ENCODE data around the gene AGRN. TPM values are rescaled to one million over a fixed set of nuclear protein-coding genes. Genes with fewer than 3 reads are reported as not detected.

Gene AGRN
- total and polyA plus RNA-seq, 7 donors: 2.8 to 54.4 (median 6.4) TPM

DNA sequence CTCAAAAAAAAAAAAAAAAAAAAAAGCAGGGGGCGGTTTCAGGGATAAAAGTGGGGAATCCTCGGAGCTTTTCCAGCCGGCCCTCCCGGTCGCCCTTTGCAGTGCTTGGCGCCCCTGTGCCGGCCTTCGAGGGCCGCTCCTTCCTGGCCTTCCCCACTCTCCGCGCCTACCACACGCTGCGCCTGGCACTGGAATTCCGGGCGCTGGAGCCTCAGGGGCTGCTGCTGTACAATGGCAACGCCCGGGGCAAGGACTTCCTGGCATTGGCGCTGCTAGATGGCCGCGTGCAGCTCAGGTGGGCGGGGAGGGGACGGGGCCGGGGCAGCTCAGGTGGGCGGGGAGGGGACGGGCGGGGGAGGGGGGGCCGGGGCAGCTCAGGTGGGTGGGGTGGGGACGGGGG is 28.8 kb downstream of the AGRN start:
- Histone ChIP-seq H3K36me3 (peaks cover 0 to 56% (median 3%) of the 10 kb centered on the region in 4 donors), H3K27me3 (no peaks in the 10 kb centered on the region), H3K4me1 (no peaks in the 10 kb centered on the region), H3K4me3 (no peak overlapping the region), H3K27ac (no peak overlapping the region), H3K9me3 (no peaks in the 10 kb centered on the region)
- WGBS, 2 donors: 51 to 85% methylated on average over 26 to 28 of the region's 28 CpGs
- TF ChIP-seq POLR2A (IDR thresholded peaks at IDR 0.05) (no peak), POLR2AphosphoS5 (IDR thresholded peaks at IDR 0.05) (no peak), EP300 (IDR thresholded peaks at IDR 0.05) (no peak)
- TF ChIP-seq, protein P1, sequence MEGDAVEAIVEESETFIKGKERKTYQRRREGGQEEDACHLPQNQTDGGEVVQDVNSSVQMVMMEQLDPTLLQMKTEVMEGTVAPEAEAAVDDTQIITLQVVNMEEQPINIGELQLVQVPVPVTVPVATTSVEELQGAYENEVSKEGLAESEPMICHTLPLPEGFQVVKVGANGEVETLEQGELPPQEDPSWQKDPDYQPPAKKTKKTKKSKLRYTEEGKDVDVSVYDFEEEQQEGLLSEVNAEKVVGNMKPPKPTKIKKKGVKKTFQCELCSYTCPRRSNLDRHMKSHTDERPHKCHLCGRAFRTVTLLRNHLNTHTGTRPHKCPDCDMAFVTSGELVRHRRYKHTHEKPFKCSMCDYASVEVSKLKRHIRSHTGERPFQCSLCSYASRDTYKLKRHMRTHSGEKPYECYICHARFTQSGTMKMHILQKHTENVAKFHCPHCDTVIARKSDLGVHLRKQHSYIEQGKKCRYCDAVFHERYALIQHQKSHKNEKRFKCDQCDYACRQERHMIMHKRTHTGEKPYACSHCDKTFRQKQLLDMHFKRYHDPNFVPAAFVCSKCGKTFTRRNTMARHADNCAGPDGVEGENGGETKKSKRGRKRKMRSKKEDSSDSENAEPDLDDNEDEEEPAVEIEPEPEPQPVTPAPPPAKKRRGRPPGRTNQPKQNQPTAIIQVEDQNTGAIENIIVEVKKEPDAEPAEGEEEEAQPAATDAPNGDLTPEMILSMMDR (IDR thresholded peaks at IDR 0.05): no peak
- no peak for DNase-seq
- intact Hi-C loops (cut with DNase I): no loop called here

DNA sequence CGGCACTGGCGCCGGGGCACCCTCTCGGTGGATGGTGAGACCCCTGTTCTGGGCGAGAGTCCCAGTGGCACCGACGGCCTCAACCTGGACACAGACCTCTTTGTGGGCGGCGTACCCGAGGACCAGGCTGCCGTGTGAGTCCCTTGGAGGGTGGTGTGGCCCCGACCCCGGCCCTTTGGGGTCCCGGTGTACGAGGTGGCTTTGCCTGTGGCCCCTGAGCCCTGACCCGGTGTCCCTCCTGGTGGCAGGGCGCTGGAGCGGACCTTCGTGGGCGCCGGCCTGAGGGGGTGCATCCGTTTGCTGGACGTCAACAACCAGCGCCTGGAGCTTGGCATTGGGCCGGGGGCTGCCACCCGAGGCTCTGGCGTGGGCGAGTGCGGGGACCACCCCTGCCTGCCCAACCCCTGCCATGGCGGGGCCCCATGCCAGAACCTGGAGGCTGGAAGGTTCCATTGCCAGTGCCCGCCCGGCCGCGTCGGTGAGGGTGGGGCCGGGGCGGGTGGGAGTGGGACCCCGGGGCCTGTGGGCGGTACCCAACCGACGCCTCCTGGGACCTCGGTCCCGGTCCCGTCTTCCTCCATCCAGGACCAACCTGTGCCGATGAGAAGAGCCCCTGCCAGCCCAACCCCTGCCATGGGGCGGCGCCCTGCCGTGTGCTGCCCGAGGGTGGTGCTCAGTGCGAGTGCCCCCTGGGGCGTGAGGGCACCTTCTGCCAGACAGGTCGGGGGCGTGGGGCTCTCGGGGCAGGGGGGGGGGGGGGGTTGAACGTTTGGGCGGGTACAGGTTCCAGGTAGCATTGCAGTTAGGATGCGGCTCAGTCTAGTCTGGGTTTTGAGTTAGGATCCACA is 29.6 kb downstream of the AGRN start:
- no peaks in the 10 kb centered on the region for H3K4me1 ChIP-seq
- H3K9me3 ChIP-seq: no peaks in the 10 kb centered on the region
- H3K27me3 ChIP-seq: no peaks in the 10 kb centered on the region
- intact Hi-C loops (cut with DNase I): no loop called here
- 82 to 93% methylated on average over 57 of the region's 57 CpGs for WGBS, 2 donors
- TF ChIP-seq EP300 (IDR thresholded peaks at IDR 0.05) (no peak), POLR2A (IDR thresholded peaks at IDR 0.05) (no peak), POLR2AphosphoS5 (IDR thresholded peaks at IDR 0.05) (no peak)
- TF ChIP-seq, protein P1 (IDR thresholded peaks at IDR 0.05): no peak
- peaks cover 0 to 60% (median 3%) of the 10 kb centered on the region in 4 donors for H3K36me3 ChIP-seq
- no peak overlapping the region for H3K4me3 ChIP-seq
- H3K27ac ChIP-seq: no peak overlapping the region
- DNase-seq: no peak

DNA sequence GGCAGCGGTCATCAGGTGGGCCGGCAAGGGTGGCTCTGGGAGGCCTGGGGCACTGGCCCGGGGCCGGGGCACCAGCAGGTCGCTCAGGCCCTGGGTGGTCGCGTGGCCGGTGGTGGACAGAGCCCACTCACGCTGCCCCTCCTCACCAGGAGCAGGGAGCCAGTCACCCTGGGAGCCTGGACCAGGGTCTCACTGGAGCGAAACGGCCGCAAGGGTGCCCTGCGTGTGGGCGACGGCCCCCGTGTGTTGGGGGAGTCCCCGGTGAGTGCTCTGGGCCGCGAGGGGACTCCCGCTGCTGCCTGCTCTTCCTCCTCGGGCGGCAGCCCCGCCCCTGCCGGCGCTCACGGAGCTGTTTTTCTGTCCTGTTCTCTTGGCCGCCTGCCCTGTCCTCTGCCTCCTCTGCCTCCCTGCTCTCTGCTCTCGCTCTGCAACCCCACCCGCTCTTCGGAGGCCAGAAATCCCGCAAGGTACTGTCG is 30.7 kb downstream of the AGRN start:
- intact Hi-C loops (cut with DNase I): no loop called here

DNA sequence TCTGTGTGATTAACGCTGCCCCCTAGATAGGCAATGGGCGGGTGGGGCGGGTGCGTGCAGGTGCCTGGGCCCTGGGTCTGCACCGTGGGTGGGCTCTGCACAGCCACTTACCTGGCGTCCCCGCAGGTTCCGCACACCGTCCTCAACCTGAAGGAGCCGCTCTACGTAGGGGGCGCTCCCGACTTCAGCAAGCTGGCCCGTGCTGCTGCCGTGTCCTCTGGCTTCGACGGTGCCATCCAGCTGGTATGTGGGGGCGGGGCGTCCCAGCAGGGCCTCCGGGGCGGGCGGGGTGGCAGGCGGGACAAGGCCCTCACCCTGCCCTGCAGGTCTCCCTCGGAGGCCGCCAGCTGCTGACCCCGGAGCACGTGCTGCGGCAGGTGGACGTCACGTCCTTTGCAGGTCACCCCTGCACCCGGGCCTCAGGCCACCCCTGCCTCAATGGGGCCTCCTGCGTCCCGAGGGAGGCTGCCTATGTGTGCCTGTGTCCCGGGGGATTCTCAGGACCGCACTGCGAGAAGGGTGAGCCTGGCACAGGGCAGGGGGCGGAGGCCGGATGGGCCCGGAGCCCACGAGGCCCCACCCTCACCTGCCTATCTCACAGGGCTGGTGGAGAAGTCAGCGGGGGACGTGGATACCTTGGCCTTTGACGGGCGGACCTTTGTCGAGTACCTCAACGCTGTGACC is 31.3 kb downstream of the AGRN start:
- intact Hi-C loops (cut with DNase I): no loop called here
- H3K9me3 ChIP-seq: no peaks in the 10 kb centered on the region
- 69 to 92% methylated on average over 46 of the region's 46 CpGs for WGBS, 2 donors
- H3K36me3 ChIP-seq: peaks cover 0 to 48% (median 3%) of the 10 kb centered on the region in 4 donors
- no peak overlapping the region for H3K4me3 ChIP-seq
- H3K27ac ChIP-seq: no peak overlapping the region
- no peaks in the 10 kb centered on the region for H3K27me3 ChIP-seq
- no peak for DNase-seq
- TF ChIP-seq EP300 (IDR thresholded peaks at IDR 0.05): no peak
- TF ChIP-seq, protein P1 (IDR thresholded peaks at IDR 0.05): no peak
- TF ChIP-seq POLR2AphosphoS5 (IDR thresholded peaks at IDR 0.05): no peak
- TF ChIP-seq POLR2A (IDR thresholded peaks at IDR 0.05): no peak
- H3K4me1 ChIP-seq: no peaks in the 10 kb centered on the region

More for the DNA sequence above, 30.7 kb downstream of the AGRN start:
- H3K4me3 ChIP-seq: no peak overlapping the region
- H3K4me1 ChIP-seq: no peaks in the 10 kb centered on the region
- no peak for DNase-seq
- WGBS, 2 donors: 53 to 89% methylated on average over 32 of the region's 32 CpGs
- no peak overlapping the region for H3K27ac ChIP-seq
- peaks cover 0 to 55% (median 3%) of the 10 kb centered on the region in 4 donors for H3K36me3 ChIP-seq
- TF ChIP-seq, protein P1 (IDR thresholded peaks at IDR 0.05): no peak
- TF ChIP-seq POLR2A (IDR thresholded peaks at IDR 0.05): no peak
- no peaks in the 10 kb centered on the region for H3K9me3 ChIP-seq
- no peaks in the 10 kb centered on the region for H3K27me3 ChIP-seq
